Fibroblast of lung (primary cell): ENCODE results near the gene PSD2. TPM values are rescaled to one million over a fixed set of nuclear protein-coding genes. Genes with fewer than 3 reads are reported as not detected.

Experiments used
- DNase-seq, 2 donors: peaks; one replicate each; pipeline versions ENCODE4 v3.0.0 to v3.0.0-alpha.2; 2010; ENCODE audit warnings: low read depth in 2 of 2
- H2AFZ ChIP-seq: 2 replicates; pipeline ENCODE4 v1.5.1; 2012; ENCODE audit warnings: low read length, control low read depth, inconsistent platforms
- H3K27ac ChIP-seq: 2 replicates; pipeline ENCODE4 v1.5.1; 2011; ENCODE audit warnings: low read length, control low read depth; ENCODE audit not compliant: insufficient read depth
- H3K27me3 ChIP-seq: 2 replicates; pipeline ENCODE4 v1.5.1; 2011; ENCODE audit warnings: mild to moderate bottlenecking, low read length; ENCODE audit not compliant: control insufficient read depth, insufficient read depth
- H3K36me3 ChIP-seq: 2 replicates; pipeline ENCODE4 v1.5.1; 2011; ENCODE audit warnings: low read length; ENCODE audit not compliant: control insufficient read depth, insufficient read depth
- H3K4me1 ChIP-seq: 2 replicates; pipeline ENCODE4 v1.5.1; 2011; ENCODE audit warnings: low read length; ENCODE audit not compliant: control insufficient read depth, insufficient read depth; ENCODE audit errors: extremely low read depth
- H3K4me2 ChIP-seq: 2 replicates; pipeline ENCODE4 v1.5.1; 2011; ENCODE audit warnings: low read length, control low read depth; ENCODE audit not compliant: insufficient read depth; ENCODE audit errors: extremely low read depth
- H3K4me3 ChIP-seq, 4 experiments: fragments of 200-600 bp in 1 of 4; sonication (generic) in 1 of 4; replicated peaks in 1 of 4; 2 replicates each; pipeline ENCODE4 v1.5.1; 2011 to 2016; ENCODE audit warnings: low read length in 4 of 4, low read depth in 3 of 4, mild to moderate bottlenecking in 3 of 4, control low read depth in 2 of 4, inconsistent platforms in 1 of 4, mixed read lengths in 1 of 4; ENCODE audit not compliant: insufficient read depth in 1 of 4; ENCODE audit errors: control extremely low read depth in 1 of 4
- H3K79me2 ChIP-seq: 2 replicates; pipeline ENCODE4 v1.5.1; 2012; ENCODE audit warnings: mild to moderate bottlenecking, low read length, inconsistent platforms; ENCODE audit not compliant: control insufficient read depth, insufficient read depth
- H3K9ac ChIP-seq: 2 replicates; pipeline ENCODE4 v1.5.1; 2011; ENCODE audit warnings: mild to moderate bottlenecking, low read length, control low read depth; ENCODE audit not compliant: insufficient read depth
- H3K9me3 ChIP-seq: 2 replicates; pipeline ENCODE4 v1.5.1; 2012; ENCODE audit warnings: low read depth, low read length; ENCODE audit not compliant: control insufficient read depth, insufficient read depth
- H4K20me1 ChIP-seq: 2 replicates; pipeline ENCODE4 v1.5.1; 2011; ENCODE audit warnings: low read length; ENCODE audit not compliant: control insufficient read depth, insufficient read depth; ENCODE audit errors: extremely low read depth
- CTCF ChIP-seq, 2 donors: IDR thresholded peaks in 1 of 2; conservative IDR thresholded peaks in 1 of 2; 1 replicate in 1 of 2; 2 replicates in 1 of 2; pipeline ENCODE4 v1.5.1; 2011 to 2012; ENCODE audit warnings: low read length in 2 of 2, control low read depth in 1 of 2, inconsistent platforms in 1 of 2, low read depth in 1 of 2, mild to moderate bottlenecking in 1 of 2
- EZH2 ChIP-seq: IDR thresholded peaks from 2 replicates; pipeline ENCODE4 v1.5.1; 2012; ENCODE audit warnings: low read length, control low read depth, mild to moderate bottlenecking; ENCODE audit errors: missing control alignments
- polyA plus RNA-seq, 2 donors: library from polyadenylated mRNA; depleted of rRNA in 1 of 2; stranded (reverse) in 1 of 2; unstranded in 1 of 2; fragments of >200 nt; gene quantifications; 2 replicates each; pipeline ENCODE4 v1.2.1, GENCODE V29; 2011 to 2012; ENCODE audit warnings: missing spikeins in 1 of 2
- total RNA-seq: library from RNA; depleted of rRNA; stranded (reverse); fragments of >200 nt; gene quantifications from 2 replicates; pipeline ENCODE4 v1.2.1, GENCODE V29; 2014

Gene PSD2
- total and polyA plus RNA-seq, 2 donors (not counting 1 experiment from before 2014, with no cell fraction given), result 0.05 to 0.17 TPM

- no peak overlapping the region for H2AFZ ChIP-seq
- no peaks in the 10 kb centered on the region for H3K79me2 ChIP-seq
- no peak overlapping the region for H3K9ac ChIP-seq
- H3K4me2 ChIP-seq, result no peak overlapping the region
- no peak for TF ChIP-seq CTCF (conservative IDR thresholded peaks at IDR 0.05 in 1 of 2, IDR thresholded peaks at IDR 0.05 in 1 of 2; ENCODE audit: low read depth in 1 of 2, low read length in 2 of 2)
- TF ChIP-seq EZH2, result no peak
- H3K9me3 ChIP-seq, result no peaks in the 10 kb centered on the region
- no peak for DNase-seq
- H3K27ac ChIP-seq, result no peak overlapping the region
- no peaks in the 10 kb centered on the region for H3K4me1 ChIP-seq
- H3K27me3 ChIP-seq, result peaks cover 11% of the 10 kb centered on the region
- no peaks in the 10 kb centered on the region for H4K20me1 ChIP-seq
- no peak overlapping the region for H3K4me3 ChIP-seq
- no peaks in the 10 kb centered on the region for H3K36me3 ChIP-seq
These were observed 90.2 kb downstream of the PSD2 start for GRCh38 chr5:139885857-139886208.

DNA sequence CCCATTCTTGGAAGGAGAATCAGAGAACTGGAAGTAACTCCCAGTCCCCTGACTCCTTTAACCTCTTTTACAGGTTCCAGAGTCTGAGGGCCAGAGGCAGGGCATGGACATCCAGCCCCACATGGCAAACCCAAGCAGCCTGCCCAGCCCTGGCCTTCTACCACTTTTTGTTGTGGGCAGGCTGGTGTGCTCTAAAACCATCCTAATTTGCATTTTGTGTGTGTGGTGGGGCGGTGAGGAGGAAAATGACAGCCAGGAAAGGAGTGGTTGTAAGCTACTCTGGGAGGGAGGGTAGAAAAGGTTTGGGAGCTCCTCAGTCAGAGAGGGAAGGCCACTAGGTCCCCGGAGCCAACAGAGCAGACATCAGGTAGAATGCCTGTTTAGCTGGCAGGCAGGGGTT lies 90.6 kb downstream of the PSD2 start:
- H3K4me1 ChIP-seq, result no peaks in the 10 kb centered on the region
- H2AFZ ChIP-seq, result no peak overlapping the region
- no peaks in the 10 kb centered on the region for H3K36me3 ChIP-seq
- H3K9ac ChIP-seq, result no peak overlapping the region
- DNase-seq, result no peak
- H3K79me2 ChIP-seq, result no peaks in the 10 kb centered on the region
- H3K4me2 ChIP-seq, result no peak overlapping the region
- H3K4me3 ChIP-seq, result no peak overlapping the region
- peaks cover 10% of the 10 kb centered on the region for H3K27me3 ChIP-seq
- H3K9me3 ChIP-seq, result no peaks in the 10 kb centered on the region
- TF ChIP-seq CTCF (conservative IDR thresholded peaks at IDR 0.05 in 1 of 2, IDR thresholded peaks at IDR 0.05 in 1 of 2; ENCODE audit: low read depth in 1 of 2, low read length in 2 of 2) (no peak), EZH2 (no peak)
- no peaks in the 10 kb centered on the region for H4K20me1 ChIP-seq
- H3K27ac ChIP-seq, result no peak overlapping the region

DNA sequence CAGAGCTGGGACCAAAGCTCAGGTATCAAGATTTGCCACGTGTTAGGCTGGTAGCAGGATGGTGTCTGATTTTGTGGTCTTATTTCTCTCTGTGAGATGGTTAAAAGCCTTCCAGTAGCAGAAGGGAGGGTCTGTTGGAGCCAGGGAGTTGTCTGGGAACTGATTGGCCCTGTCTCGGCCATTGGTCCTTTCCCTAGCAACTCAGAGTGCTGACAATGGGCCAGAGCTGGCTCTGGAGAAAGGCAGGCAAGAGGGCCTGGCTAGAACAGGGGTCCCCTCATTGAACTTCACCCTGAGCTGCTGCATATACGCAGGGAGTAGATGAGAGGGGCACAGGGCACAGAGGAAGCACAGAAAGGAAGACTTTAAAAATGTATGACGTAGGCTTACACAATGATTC lies 92.8 kb downstream of the PSD2 start:
- Histone ChIP-seq H3K27ac (no peak overlapping the region), H3K27me3 (peaks cover 6% of the 10 kb centered on the region)

More for the DNA sequence above, 92.8 kb downstream of the PSD2 start:
- H3K9me3 ChIP-seq, result no peaks in the 10 kb centered on the region
- no peaks in the 10 kb centered on the region for H3K79me2 ChIP-seq
- TF ChIP-seq CTCF (conservative IDR thresholded peaks at IDR 0.05 in 1 of 2, IDR thresholded peaks at IDR 0.05 in 1 of 2; ENCODE audit: low read depth in 1 of 2, low read length in 2 of 2) (no peak), EZH2 (no peak)
- no peaks in the 10 kb centered on the region for H3K4me1 ChIP-seq
- H3K36me3 ChIP-seq, result no peaks in the 10 kb centered on the region
- H3K4me2 ChIP-seq, result no peak overlapping the region
- H2AFZ ChIP-seq, result no peak overlapping the region
- no peaks in the 10 kb centered on the region for H4K20me1 ChIP-seq
- H3K9ac ChIP-seq, result no peak overlapping the region
- H3K4me3 ChIP-seq, result no peak overlapping the region
- DNase-seq, result no peak
